Mononuclear cell (primary cell): ENCODE results near the gene MTFR1L. TPM values are rescaled to one million over a fixed set of nuclear protein-coding genes. Genes with fewer than 3 reads are reported as not detected.

Source experiments
- H3K27me3 ChIP-seq: 2 replicates; pipeline ENCODE4 v1.6.0; 2011; ENCODE audit warnings: low read length, control low read depth; ENCODE audit not compliant: insufficient read depth
- H3K4me1 ChIP-seq: 2 replicates; pipeline ENCODE4 v1.5.1; 2011; ENCODE audit warnings: mild to moderate bottlenecking, low read length, control low read depth; ENCODE audit not compliant: insufficient read depth
- H3K4me3 ChIP-seq: 2 replicates; pipeline ENCODE4 v1.5.1; 2011; ENCODE audit warnings: mild to moderate bottlenecking, low read length, moderate library complexity
- H3K9me3 ChIP-seq: 2 replicates; pipeline ENCODE4 v1.5.1; 2011; ENCODE audit warnings: low read depth, mild to moderate bottlenecking, control low read depth, low read length
- total RNA-seq: library from RNA; depleted of rRNA; stranded (reverse); fragments of >200 nt; gene quantifications from one replicate; pipeline ENCODE4 v1.2.3, GENCODE V29; 2012

Gene MTFR1L
- total RNA-seq, 1 donor = 17.0 TPM

- Histone ChIP-seq H3K4me3 (no peak overlapping the region), H3K9me3 (no peaks in the 10 kb centered on the region), H3K27me3 (no peaks in the 10 kb centered on the region), H3K4me1 (peaks cover 11% of the 10 kb centered on the region)
Observed at GRCh38 chr1:25880518-25880917, 60.8 kb downstream of the MTFR1L start.

GRCh38 chr1:25881266-25881665 lies 61.5 kb downstream of the MTFR1L start:
- Histone ChIP-seq H3K27me3 (no peaks in the 10 kb centered on the region), H3K9me3 (no peaks in the 10 kb centered on the region), H3K4me3 (no peak overlapping the region), H3K4me1 (peaks cover 4% of the 10 kb centered on the region)

Other genes starting within 250 kb of the MTFR1L start
- 12.9 TPM for gene MAN1C1, start 203.2 kb upstream of the MTFR1L start, total RNA-seq
- gene SELENON, start 19.8 kb upstream of the MTFR1L start, total RNA-seq = 13.4 TPM
- 0.94 TPM for gene AUNIP, start 39.5 kb downstream of the MTFR1L start, total RNA-seq
- 3.5 TPM for gene PAQR7, start 55.8 kb downstream of the MTFR1L start, total RNA-seq
- 6.4 TPM for gene STMN1, start 86.5 kb downstream of the MTFR1L start, total RNA-seq
- 5.8 TPM for gene PAFAH2, start 178.1 kb downstream of the MTFR1L start, total RNA-seq
- under 0.01 TPM for gene EXTL1, start 201.8 kb downstream of the MTFR1L start, total RNA-seq
- gene SLC30A2, start 226.2 kb downstream of the MTFR1L start, total RNA-seq = not detected
- gene TRIM63, start 247.7 kb downstream of the MTFR1L start, total RNA-seq = not detected